GM21619 (cell line): Measurements from ENCODE around the gene TUBGCP3.
"Not testable (repeated sequence)": the region's sequence is repeated elsewhere in the genome, so short reads cannot be mapped to it uniquely, and the experiment has no call there.

ENCODE experiments used
- ATAC-seq: cut with Tn5 transposase; IDR thresholded peaks from one replicate; pipeline ENCODE4 v1.9.1; 2021; ENCODE audit not compliant: unreplicated experiment

Gene TUBGCP3

DNA sequence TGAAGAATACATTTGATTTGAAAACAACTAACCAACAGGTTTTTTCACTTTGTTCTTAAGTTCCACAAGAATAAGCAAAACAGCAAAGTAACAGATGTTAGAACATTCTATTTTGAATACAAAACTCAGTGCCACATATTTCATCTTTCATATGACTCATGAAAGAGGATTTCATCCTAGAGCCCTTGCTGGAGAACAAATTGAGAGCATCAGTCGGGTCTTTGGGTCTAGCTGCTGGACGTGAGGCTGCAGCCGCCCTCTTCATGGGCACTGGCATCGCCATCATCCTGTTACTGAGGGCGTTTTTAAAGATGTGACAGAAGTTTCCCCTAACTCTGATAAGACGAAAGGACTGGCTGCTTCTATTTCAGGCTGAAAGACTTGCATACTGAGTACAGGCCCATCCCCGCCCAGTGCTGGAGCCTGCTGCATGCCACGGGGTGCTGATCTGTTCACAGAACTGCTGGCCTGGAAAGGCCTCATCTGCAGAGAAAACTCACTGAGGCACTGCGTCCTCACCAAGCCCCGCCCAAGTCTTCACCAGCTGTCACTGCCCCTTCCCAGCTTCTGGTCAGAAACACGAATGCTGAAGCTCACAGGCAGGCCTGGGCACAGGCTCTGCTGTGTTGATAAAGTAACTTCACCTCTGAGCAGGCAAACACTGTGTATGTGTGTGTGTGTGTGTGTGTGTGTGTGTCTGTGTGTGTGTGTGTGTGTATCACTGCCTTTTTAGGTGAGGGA, 101.4 kb downstream of the TUBGCP3 start:
- ATAC-seq, result no peak

DNA sequence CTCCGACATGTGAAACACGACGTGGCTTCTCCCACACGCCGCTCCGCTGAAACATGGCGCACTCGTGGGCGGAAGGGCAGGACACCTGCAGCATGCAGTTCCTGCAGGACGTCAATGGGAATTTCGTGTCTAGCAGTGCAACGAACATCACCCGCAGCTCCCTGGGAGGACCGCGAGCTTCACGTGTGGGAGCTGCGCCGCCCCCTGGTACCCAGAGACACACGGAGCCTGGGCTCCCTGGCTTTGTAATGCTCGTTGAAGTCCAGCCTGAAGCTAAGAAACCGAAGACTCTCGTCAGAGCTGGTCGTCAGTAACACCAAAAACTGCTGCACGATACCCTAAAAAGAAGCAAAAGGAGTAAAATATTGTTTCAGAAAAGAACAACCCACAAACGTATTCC, 102.1 kb downstream of the TUBGCP3 start:
- not testable (repeated sequence) for ATAC-seq

DNA sequence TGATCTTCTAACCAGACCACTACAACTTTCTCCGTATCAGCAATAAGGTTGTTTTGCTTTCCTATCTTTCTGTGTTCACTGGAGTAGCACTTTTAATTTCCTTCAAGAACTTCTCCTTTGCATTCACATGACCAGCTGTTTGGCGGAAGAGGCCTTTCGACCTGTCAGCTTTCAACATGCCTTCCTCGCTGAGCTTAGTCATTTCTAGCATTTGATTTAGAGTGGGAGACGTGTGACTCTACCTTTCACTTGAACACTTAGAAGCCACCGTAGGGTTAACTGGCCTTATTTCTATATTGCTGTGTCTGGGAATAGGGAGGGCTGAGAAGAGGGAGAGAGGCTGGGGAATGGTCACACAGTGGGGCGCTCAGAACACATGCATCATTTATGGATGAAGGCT, 104.7 kb downstream of the TUBGCP3 start:
- ATAC-seq, result no peak

DNA sequence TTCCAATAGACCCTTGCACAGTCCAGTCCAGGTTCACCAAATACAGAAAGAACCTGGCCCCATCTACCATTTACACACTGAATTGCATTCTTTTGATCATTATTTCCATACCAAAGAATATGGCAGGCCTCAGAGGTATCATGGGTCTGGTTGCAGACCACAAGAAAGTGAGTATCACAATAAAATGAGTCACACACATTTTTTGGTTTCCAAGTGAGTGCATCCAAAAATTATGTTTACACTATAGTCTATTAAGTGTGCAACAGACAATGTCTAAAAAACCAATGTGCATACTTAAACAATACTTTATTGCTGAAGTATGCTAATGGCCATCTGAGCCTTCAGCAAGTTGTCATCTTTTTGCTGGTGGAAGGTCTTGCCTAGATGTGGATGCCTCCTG, 106.5 kb downstream of the TUBGCP3 start:
- ATAC-seq, result no peak

DNA sequence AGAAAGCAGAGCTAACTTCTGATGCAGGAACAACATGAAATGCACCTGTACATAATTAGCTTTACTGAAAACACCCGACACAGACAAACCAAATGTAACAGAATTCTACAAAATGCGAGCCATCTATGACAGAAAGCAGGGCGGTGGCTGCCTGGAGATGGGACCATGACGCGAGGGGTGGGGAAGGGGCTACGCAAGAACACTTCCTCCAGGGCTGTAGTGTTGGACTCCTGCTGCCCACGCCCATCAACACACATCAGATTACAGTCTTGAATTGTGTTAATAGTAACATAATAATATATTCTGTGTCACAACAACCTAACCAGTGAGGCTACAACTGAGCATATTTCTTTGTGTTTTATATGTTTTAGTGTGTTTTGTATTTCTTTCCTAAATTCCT, 108.6 kb downstream of the TUBGCP3 start:
- ATAC-seq, result no peak

DNA sequence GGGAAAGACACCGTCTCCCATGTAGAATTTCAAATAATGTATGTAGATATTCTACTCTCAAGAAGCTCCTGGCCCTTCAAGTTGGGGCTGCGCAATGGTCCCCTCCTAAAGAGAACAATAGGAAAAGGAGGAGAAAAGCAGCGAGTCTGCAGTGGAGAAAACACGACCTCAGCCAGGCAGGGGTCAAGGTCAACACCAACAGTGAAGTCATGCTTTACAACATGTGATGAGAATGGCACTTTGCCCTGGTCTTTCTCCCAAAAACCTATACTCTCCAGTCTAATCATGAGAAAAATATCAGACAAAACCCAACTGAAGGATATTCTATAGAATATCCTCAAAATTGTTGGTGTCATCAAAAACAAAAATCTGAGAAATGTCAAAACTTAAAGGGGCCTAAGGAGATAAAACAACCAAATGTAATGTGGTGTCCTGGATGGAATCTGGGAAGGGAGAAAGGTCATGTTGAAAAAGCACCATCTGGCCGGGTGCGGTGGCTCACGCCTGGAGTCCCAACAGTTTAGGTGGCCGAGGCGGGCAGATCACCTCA, 110.8 kb downstream of the TUBGCP3 start:
- no peak for ATAC-seq

DNA sequence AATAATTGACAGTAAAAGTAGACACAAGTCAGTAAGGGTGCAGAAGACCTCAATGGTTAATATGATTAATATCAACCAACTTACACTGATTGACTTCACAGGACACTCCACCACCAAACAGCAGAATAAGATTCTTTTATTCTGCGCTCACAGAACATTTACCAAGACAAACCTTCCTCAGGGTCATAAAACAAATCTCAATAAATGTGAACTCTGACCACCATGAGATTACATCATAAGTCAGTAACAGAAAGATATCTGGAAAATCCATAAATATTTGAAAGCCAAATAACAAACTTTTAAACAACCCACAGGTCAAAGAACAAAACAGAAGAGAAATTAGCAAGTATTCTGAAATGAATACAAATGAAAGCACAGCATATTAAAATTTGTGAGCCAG, 112.1 kb downstream of the TUBGCP3 start:
- no peak for ATAC-seq

DNA sequence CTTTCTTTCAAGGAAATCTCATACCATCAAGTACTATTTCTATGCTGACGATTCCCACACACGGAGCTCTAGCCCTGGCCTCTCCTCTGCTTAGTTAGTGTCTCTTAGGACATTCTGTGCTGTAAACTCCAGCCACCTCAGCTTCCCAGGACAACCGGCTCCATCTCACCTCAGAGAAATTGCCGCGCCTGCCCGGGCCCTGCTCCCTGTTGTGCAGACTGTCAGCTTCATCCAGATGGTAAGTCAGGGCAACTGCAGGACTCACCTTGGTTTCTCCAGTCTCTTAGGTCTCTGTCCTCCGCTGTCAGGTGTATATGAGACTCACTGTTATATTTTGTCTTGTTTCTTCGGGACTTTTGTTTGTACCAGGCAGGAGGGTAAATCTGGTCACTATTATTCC, 113.1 kb downstream of the TUBGCP3 start:
- ATAC-seq, result no peak

DNA sequence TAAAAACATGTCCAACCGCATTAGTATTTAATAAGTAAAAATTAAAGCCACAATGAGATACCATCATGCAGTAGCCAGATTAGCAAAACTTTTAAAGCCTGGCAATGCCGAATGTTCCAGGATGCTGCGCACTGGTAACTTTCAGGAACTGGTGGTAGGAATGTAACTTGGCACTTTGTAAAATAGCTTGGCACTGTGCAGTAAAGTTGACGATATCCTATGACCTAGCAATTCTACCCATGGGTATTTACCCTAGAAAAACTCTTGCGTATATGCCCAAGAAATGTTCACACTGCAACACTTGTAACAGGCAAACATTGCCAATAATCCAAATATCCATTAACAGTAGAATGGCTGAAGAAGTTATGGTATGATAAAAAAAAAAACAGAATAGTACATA, 114.1 kb downstream of the TUBGCP3 start:
- no peak for ATAC-seq

DNA sequence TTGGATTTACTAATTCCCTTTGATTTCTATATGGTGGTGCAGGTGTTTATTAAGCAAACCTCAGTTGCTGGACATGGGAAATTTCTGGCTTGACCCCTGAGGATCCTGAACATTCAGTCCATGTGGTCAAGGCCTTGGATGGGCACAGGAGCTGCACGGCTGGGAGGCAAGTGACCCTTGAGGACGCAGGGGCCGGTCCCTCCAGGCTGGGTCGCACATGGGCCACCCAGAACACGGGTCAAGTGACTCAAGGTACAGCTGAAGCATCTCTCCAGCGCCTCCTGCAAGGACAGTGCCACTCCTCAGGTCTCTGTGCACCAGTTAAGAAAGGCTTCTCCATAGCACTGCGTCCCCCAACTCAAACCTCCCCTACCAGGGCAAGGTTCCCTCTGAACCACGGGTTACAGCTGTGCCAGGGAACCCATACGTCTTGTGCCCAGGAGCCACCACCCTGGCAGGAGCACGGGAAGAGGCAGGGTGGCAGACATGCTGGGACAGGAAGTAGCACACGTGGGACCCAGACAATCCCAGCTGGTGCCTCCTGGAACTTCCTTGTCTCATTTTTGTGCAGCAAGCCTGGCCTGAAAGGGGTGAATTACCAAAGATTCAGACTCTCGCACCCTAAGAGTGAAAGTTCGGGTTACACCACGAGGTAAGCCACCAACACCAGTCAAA, 118.7 kb downstream of the TUBGCP3 start:
- ATAC-seq, result no peak

DNA sequence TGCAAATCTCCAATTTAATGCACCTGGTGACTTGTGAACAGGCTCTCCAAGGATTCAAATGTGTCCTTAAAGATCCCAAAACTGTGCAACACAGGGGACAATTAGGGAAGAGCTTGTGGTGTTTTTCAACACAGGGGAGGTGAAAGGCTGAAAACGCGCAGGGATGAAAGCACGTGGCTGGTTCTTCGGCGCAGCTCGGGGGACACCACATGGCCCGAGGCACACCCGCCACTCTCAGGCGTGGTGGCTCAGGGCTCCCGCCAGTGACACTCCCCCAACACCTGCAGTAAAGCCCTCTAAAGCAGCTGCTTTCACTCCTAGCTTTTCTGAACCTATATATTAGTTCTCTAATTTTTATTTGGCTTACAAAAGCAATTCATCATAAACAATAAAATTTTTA, 119.9 kb downstream of the TUBGCP3 start:
- ATAC-seq, result no peak

DNA sequence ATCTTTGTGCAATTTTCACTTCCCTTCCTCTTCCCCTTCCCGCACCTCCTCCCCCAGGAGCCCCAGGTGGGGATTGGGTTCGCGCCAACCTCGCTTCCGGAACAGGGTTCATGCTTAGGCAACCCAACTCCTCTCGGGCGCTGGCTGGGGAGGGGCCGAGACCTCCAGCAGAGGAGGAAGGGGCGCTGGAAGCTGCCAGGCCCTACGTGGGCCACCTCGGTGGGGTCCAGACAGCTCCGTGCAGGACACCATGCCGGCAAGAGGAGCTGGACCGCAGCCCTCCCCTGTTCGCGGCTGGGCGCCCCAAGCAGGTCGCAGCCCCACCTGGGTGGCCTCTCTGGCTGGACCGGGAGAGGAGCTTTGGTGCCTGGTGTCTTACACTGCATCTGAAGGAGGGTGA, 120.7 kb downstream of the TUBGCP3 start:
- ATAC-seq, result no peak

DNA sequence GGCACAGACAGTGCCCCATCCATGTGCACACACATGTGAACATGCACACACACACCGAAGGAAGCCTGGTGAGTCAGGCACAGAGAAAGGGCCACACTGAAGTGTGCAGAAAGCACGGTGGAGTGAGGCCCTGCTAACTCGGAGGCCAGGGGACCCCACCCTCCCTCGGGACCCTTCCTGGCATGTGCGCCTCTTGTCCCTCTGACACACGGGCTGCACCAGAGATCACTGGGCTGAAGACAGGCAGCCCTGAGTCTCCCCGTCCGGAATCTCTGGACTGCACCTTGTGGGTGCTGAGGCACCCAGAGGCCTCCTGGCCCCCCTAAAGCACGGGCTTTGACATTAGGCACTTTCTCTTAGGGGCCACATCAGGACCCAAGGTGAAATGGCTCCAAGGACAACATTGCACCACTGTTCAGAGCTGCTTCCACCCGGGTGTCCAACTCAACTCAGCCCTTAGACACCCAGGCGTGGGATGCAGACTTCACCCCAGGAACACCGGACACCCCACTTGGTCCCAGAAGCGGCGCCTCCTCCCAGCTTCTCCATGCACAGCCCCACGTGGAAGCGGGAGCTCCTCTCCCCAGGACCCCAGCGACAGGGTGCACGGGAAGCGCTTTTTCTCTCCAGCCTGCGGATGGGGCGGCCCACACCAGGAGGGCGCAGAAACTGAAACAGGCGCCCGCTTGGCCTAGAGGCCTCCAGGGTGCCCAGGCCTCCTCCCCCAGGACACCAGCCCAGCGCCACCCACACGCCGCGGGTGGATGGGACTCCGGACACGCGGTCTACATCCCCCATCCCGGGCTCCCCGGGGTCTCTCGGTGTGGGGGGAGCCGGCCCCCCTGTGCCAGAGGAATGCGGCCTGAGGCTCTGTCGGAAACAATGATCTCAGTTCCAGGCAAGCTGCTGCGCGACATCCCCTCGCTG, 121.6 kb downstream of the TUBGCP3 start:
- no peak for ATAC-seq

DNA sequence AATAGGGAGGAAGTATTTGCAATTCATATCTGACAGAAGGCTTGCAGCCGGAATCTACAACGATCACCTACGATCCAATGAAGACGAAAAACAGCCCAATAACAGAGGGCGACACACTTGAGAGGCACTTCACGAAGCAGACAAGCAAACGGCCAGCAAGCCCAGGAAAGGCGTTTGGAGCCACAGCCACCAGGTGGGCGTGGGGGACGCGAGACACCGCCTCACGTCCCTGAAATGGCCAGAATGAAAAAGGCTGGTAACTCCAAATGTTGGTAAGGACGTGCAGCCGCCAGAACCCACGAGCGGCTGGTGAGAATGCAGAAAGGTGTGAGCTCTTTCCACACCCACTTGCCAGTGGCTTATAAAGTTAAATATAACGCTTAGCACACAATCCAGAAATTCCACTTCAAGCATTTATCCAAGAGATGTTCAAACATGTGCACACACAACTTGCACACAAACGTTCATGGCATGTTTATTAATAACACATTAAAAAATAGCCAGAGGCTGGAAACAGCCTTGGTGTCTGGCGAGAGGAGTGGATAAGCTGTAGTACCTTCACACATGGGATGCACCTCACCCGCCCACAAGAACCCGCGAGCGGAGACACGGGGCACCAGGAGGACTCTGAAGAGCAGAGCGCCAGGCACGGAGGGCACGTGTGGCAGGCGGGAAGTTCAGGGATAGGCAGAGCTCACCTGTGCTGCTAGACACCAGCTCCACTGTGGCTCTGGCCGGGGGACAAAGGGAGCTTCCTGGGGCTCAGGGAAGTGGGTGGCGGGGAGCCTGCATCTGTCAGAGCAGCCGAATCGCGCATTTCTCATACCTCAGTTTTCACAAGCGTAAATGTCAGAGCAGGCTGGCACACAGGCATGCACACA, 122.5 kb downstream of the TUBGCP3 start:
- no peak for ATAC-seq

DNA sequence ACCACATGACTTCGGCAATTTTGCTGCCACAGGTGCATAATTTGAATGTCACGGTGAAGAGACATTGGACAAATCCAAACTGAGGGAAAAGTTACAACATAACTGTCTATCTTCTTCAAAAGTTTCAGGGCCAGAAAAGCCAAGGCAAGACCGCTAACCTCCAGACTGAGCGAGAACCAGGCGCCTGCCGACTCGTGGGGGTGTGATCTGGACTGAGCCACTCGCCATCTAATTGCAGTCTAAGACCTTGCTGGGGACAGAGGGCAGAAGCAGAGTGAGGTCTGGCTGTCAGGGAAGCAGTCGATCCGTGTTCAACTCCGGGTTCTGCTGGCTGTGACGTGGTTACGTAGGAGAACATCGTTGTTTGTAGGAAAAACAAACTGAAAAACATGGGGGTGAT, 123.2 kb downstream of the TUBGCP3 start:
- ATAC-seq, result no peak

DNA sequence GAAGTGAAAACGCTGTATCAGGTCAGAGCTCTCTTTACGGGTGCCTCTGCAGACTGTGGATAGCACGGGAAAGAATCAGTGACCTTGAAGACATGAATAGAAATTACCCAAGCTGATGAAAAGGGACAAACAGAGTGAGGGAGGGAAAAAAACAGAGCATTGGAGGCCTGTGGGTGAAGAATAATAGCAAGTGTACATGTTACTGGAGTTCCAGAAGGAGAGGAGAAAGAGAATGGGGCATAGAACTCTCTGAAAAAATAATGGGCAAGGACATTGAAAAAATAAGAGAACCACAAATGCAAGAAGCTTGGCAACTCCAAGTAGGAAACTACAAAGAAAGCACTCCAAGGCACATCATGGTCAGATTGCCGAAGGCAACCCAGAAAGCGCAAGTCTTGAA, 125.5 kb downstream of the TUBGCP3 start:
- no peak for ATAC-seq

DNA sequence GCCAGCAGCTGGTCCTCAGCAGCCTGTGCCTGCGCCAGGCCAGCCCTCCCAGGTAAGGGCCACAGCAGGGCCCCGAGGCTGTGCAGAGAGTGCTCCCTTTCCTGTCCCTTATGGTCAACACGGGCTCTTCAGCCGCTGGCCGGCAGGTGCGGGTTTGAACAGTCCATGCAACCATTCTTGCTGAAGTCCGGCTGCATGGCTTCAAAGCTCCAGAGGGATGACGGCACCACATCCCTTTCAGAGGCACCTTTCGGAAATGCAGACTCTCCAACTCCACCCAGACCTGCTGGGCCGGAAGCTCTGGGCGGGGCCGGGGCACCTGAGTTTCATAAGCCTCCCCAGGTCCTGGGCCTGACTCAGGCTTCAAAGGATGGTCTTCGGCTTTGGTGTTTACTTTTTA, 130.5 kb downstream of the TUBGCP3 start:
- ATAC-seq, result no peak

DNA sequence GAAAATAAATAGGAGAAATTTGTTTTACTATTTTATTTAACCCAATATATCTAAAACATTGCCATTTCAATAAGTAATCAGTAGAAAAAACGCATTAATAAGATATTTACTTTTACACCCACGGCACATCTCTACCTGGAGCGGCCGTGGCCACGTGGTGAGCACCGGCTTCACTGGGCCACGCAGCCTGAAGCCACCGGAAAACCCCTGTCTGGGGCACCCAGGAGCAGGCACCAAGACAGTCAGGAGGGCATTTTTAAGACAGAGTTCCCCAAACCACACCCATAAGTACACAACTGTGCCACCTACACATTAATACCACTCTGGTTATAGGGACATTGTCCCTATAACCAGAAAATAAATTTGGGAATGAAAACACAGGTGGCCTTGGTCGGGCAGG, 130.9 kb downstream of the TUBGCP3 start:
- ATAC-seq, result no peak

DNA sequence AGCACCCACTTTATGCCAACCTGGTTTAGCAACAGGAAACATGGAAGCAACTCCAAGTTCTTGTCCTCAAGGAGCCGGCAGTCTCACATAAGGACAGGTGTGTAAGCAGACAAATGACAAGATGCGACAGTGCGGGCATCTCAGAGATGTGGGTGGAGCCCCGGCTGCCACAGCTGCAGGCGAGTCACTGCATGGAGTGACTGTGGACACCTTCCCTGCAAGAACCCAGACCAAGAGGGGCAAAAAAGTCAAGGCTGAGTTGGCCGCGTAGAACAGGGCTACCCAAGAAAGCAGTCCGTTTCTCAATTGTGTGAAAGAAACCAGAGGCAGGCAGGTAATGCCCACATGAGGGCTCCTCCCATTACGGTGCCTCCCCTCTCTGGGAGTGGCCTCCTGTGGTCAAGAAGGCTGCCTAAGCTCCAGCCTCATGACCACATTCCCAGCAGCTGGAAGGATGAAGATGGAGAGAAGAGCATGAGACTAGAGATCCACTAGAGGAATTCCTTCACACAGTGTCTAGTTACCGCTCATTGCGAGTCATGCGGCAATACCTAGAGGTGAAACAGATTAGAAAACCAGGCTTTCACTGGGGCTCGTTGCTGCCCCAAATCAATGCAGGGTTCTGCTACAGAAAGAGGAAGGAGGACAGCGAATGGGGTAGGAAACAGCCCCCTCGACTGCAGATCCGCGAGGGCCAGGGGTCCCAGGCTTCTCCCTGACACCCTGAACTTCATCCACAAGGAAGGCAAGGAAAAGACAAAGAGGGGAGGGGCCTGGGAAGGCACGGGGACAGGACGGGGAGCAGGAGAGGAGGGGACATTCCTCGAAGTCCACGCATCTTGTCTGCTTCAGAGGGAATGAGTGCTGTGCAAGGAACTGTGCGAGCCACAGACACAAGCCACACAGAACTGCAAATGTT, 131.6 kb downstream of the TUBGCP3 start:
- ATAC-seq, result no peak
